ENCODE data around the gene CH25H.

DNA sequence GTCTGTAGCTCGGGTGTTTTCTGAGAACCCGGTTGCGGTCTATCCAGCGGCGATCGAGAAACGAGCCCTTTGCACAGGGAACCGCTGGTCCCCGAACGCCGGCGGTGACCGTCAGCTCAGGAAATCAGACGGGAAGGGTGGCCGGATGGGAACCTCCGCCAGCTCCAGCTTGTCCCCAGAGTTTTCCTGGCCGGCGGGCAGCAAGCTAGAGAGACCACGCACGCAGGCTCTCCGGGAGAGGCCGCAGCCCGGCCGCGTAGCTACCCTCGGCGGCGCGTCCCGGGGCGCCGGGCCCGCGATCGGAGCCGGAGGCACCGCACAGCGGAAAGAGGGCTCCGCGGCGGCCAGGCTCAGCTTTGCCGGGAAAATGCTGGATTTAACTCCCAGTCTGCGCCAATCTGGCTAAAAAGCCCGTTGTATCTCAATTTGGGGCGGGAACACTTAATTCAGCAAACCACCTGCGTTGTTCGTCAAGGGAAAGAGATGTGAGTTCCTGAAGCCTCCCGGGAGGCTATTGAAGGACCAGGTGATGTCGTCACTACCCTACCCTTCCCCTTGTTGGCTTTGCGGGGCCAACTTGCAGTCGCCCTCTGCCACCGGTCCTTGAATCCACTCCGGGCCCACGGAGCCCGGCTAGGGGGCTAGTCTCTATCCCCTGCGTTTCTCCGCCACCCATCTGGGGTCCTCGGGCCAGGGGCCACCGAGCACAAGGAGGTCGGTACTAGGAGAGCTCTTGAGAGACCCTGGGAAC, 859 bp upstream of the CH25H start:
- TF ChIP-seq GATA2 (IDR thresholded peaks at IDR 0.05; ENCODE audit: low read depth, low read length), result no peak
- no peak for TF ChIP-seq GATA3 (IDR thresholded peaks at IDR 0.05; ENCODE audit: low read depth, low read length)

Measured in SH-SY5Y (cell line).